PC-3 (cell line): ENCODE results near the gene LRRN4CL. TPM values are rescaled to one million over a fixed set of nuclear protein-coding genes. Genes with fewer than 3 reads are reported as not detected.

ENCODE experiments used
- ATAC-seq: fragments of 200-7000 bp; cut with Tn5 transposase; 2 replicates; pipeline ENCODE4 v1.9.1; 2020; ENCODE audit warnings: mild to moderate bottlenecking, moderate library complexity
- BruUV-seq: library from RNA; stranded (reverse); fragments of 400-500 nt; replicated peaks from 2 replicates; lab custom pipeline; 2021; lab: Mats Ljungman, UMichigan
- CTCF ChIA-PET: fragments of 300-600 bp; sonication (Branson Sonifier 250); formaldehyde crosslinking; loops from one replicate; lab custom pipeline; 2022; ENCODE audit warnings: antibody characterized with exemption; lab: Charles Lee
- POLR2A ChIA-PET: fragments of 300-600 bp; sonication (Branson Sonifier 250); formaldehyde crosslinking; loops from one replicate; lab custom pipeline; 2022; ENCODE audit warnings: antibody characterized with exemption; ENCODE audit not compliant: unreplicated experiment; lab: Charles Lee
- DNase-seq: peaks from one replicate; pipeline ENCODE4 v3.0.0-alpha.2; 2015
- H2AFZ ChIP-seq: fragments of 300-600 bp; sonication (generic); 2 replicates; pipeline ENCODE4 v1.6.0; 2016; ENCODE audit warnings: antibody characterized with exemption, low read length
- H3F3A ChIP-seq: fragments of 300-600 bp; sonication (generic); one replicate; pipeline ENCODE4 v1.6.0; 2017; ENCODE audit warnings: antibody characterized with exemption, low read length, control low read depth, mild to moderate bottlenecking; ENCODE audit not compliant: unreplicated experiment
- H3K27ac ChIP-seq: fragments of 300-600 bp; sonication (generic); 2 replicates; pipeline ENCODE4 v1.5.1; 2016; ENCODE audit warnings: mild to moderate bottlenecking, low read length
- H3K27me3 ChIP-seq: fragments of 300-600 bp; sonication (generic); 2 replicates; pipeline ENCODE4 v1.6.1; 2016; ENCODE audit warnings: low read length, mixed read lengths
- H3K36me3 ChIP-seq: fragments of 300-600 bp; sonication (generic); 2 replicates; pipeline ENCODE4 v1.6.1; 2016; ENCODE audit warnings: low read depth, mixed run types, low read length, mixed read lengths
- H3K4me1 ChIP-seq: fragments of 300-600 bp; sonication (generic); 2 replicates; pipeline ENCODE4 v1.5.1; 2016; ENCODE audit warnings: low read length; ENCODE audit not compliant: insufficient read depth
- H3K4me2 ChIP-seq: fragments of 300-600 bp; sonication (generic); 2 replicates; pipeline ENCODE4 v1.6.0; 2016; ENCODE audit warnings: low read length
- H3K4me3 ChIP-seq: fragments of 300-600 bp; sonication (generic); 2 replicates; pipeline ENCODE4 v1.5.1; 2016; ENCODE audit warnings: mild to moderate bottlenecking, low read length, mixed read lengths
- H3K79me2 ChIP-seq: fragments of 300-600 bp; sonication (generic); 2 replicates; pipeline ENCODE4 v1.6.1; 2017; ENCODE audit warnings: low read length, mixed read lengths
- H3K9ac ChIP-seq: fragments of 300-600 bp; sonication (generic); 2 replicates; pipeline ENCODE4 v1.6.0; 2016; ENCODE audit warnings: mild to moderate bottlenecking, low read length
- H3K9me2 ChIP-seq: fragments of 300-600 bp; sonication (generic); replicated peaks from 2 replicates; pipeline ENCODE4 v1.6.1; 2016; ENCODE audit warnings: mixed run types, low read length, mixed read lengths
- H3K9me3 ChIP-seq: fragments of 300-600 bp; sonication (generic); 2 replicates; pipeline ENCODE4 v1.6.1; 2016; ENCODE audit warnings: low read length, mixed read lengths
- H4K20me1 ChIP-seq: fragments of 300-600 bp; sonication (generic); 2 replicates; pipeline ENCODE4 v1.6.1; 2016; ENCODE audit warnings: low read length, mixed read lengths
- EZH2 ChIP-seq: fragments of 300-600 bp; sonication (generic); IDR thresholded peaks from one replicate; pipeline ENCODE4 v1.6.1; 2017; ENCODE audit warnings: antibody characterized with exemption, mild to moderate bottlenecking, low read length; ENCODE audit not compliant: unreplicated experiment
- EZH2phosphoT487 ChIP-seq: fragments of 300-600 bp; sonication (generic); IDR thresholded peaks from 2 replicates; pipeline ENCODE4 v1.6.1; 2018; ENCODE audit warnings: mild to moderate bottlenecking, antibody characterized with exemption, low read length, borderline replicate concordance
- intact Hi-C: fragments of 100-400 bp; cut with micrococcal nuclease; formaldehyde crosslinking; loops from 2 replicates; pipeline ENCODE4 v1.9.0; 2023
- total RNA-seq: library from RNA; depleted of rRNA; stranded (reverse); fragments of >200 nt; gene quantifications from 2 replicates; pipeline ENCODE4 v1.2.3, GENCODE V29; 2014
- TF ChIP-seq, protein P1 (sequence below): fragments of 300-600 bp; sonication (generic); conservative IDR thresholded peaks from 2 replicates; pipeline ENCODE4 v1.5.1; 2017; ENCODE audit warnings: antibody characterized with exemption, low read depth, mild to moderate bottlenecking, low read length

The LRRN4CL gene
- total RNA-seq, 1 experiment from 2014 or later = 0.51 TPM

DNA sequence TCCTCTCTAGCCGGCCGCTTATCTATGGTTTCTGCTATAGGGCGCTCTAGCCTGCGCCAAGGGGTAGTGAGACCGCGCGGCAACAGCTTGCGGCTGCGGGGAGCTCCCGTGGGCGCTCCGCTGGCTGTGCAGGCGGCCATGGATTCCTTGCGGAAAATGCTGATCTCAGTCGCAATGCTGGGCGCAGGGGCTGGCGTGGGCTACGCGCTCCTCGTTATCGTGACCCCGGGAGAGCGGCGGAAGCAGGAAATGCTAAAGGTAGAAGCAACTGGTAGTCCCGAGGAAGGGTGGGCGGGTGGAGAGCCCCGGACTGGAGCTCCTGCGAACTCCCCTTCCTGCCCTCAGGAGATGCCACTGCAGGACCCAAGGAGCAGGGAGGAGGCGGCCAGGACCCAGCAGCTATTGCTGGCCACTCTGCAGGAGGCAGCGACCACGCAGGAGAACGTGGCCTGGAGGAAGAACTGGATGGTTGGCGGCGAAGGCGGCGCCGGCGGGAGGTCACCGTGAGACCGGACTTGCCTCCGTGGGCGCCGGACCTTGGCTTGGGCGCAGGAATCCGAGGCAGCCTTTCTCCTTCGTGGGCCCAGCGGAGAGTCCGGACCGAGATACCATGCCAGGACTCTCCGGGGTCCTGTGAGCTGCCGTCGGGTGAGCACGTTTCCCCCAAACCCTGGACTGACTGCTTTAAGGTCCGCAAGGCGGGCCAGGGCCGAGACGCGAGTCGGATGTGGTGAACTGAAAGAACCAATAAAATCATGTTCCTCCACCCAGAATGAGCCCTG is 17.5 kb downstream of the LRRN4CL start, which contains the start of the genes LBHD1 and UQCC3:
TSS of gene LBHD1 (minus strand) at position 660 of the 782 bp plus-strand sequence. CDS start 2,236 bp downstream, outside the sequence.
TSS of gene UQCC3 (plus strand) at position 66 of the 782 bp plus-strand sequence. CDS start at position 139, 73 bp downstream.
- peak within 1 kb of the TSS; percentile 85 for H3K4me2 ChIP-seq
- intact Hi-C loops = loop anchor here (5.0 kb wide), 1 partner anchor 69 kb away; the partner anchor contains the start of gene MTA2
- BruUV-seq = TSS peak; percentile 52
- ATAC-seq (peak; percentile 72), DNase-seq (peak; percentile 90)
- no peaks in the 10 kb centered on the region for H3K27me3 ChIP-seq
- peak within 1 kb of the TSS; percentile 91 for H3K9ac ChIP-seq
- H3K36me3 ChIP-seq = peaks cover 8% of the 10 kb centered on the region
- ChIA-PET POLR2A (interaction anchor here (0.6 to 1.3 kb wide), 4 partner anchors 9 to 80 kb away, joined by 3 to 7 read pairs (median 4); partner anchors contain the start of genes HNRNPUL2 and TUT1), CTCF (interaction anchor here (0.6 to 0.7 kb wide), 3 partner anchors 16 to 186 kb away, joined by 3 to 10 read pairs (median 4); partner anchors contain the start of gene HNRNPUL2)
- H3F3A ChIP-seq = peaks cover 11% of the 10 kb centered on the region
- TF ChIP-seq EZH2phosphoT487 (no peak), EZH2 (no peak)
- TF ChIP-seq, protein P1, sequence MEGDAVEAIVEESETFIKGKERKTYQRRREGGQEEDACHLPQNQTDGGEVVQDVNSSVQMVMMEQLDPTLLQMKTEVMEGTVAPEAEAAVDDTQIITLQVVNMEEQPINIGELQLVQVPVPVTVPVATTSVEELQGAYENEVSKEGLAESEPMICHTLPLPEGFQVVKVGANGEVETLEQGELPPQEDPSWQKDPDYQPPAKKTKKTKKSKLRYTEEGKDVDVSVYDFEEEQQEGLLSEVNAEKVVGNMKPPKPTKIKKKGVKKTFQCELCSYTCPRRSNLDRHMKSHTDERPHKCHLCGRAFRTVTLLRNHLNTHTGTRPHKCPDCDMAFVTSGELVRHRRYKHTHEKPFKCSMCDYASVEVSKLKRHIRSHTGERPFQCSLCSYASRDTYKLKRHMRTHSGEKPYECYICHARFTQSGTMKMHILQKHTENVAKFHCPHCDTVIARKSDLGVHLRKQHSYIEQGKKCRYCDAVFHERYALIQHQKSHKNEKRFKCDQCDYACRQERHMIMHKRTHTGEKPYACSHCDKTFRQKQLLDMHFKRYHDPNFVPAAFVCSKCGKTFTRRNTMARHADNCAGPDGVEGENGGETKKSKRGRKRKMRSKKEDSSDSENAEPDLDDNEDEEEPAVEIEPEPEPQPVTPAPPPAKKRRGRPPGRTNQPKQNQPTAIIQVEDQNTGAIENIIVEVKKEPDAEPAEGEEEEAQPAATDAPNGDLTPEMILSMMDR = no peak
- peaks cover 40% of the 10 kb centered on the region for H3K4me1 ChIP-seq
- no peaks in the 10 kb centered on the region for H3K9me3 ChIP-seq
- H4K20me1 ChIP-seq = peaks cover under 1% of the 10 kb centered on the region; the same call in 1 of the 2 replicates
- H3K27ac ChIP-seq = peak within 1 kb of the TSS; percentile 80
- H2AFZ ChIP-seq = peak within 1 kb of the TSS; percentile 83
- H3K9me2 ChIP-seq = no peaks in the 10 kb centered on the region
- peak within 1 kb of the TSS; percentile 92 for H3K4me3 ChIP-seq
- H3K79me2 ChIP-seq = peaks cover 74% of the 10 kb centered on the region

GRCh38 chr11:62671236-62671607 is 18.1 kb downstream of the LRRN4CL start:
- Histone ChIP-seq H3K79me2 (peaks cover 74% of the 10 kb centered on the region), H4K20me1 (peaks cover 7% of the 10 kb centered on the region; the same call in 1 of the 2 replicates), H3F3A (peaks cover 13% of the 10 kb centered on the region), H3K27me3 (no peaks in the 10 kb centered on the region), H3K4me2 (peak overlapping the region; percentile 85), H3K9me3 (no peaks in the 10 kb centered on the region), H3K9ac (peak overlapping the region; percentile 91), H2AFZ (peak overlapping the region; percentile 83), H3K9me2 (no peaks in the 10 kb centered on the region), H3K4me1 (peaks cover 43% of the 10 kb centered on the region), H3K36me3 (peaks cover 14% of the 10 kb centered on the region), H3K27ac (peak overlapping the region; percentile 80), H3K4me3 (peak overlapping the region; percentile 92)
- BruUV-seq = no TSS peak
- POLR2A ChIA-PET = interaction anchor here (0.6 to 1.3 kb wide), 4 partner anchors 10 to 80 kb away, joined by 3 to 7 read pairs (median 4); partner anchors contain the start of genes HNRNPUL2 and TUT1
- ATAC-seq (peak; percentile 11), DNase-seq (no peak)
- intact Hi-C loops = loop anchor here (5.0 kb wide), 1 partner anchor 69 kb away; the partner anchor contains the start of gene MTA2
- CTCF ChIA-PET = interaction anchor here (0.5 to 0.7 kb wide), 2 partner anchors 15 to 210 kb away, joined by 3 read pairs; partner anchors contain the start of gene SLC3A2
- TF ChIP-seq EZH2phosphoT487 = no peak
- no peak for TF ChIP-seq EZH2
- TF ChIP-seq, protein P1 = no peak
